Measurements from ENCODE around the gene SLC26A11.

Gene SLC26A11

DNA sequence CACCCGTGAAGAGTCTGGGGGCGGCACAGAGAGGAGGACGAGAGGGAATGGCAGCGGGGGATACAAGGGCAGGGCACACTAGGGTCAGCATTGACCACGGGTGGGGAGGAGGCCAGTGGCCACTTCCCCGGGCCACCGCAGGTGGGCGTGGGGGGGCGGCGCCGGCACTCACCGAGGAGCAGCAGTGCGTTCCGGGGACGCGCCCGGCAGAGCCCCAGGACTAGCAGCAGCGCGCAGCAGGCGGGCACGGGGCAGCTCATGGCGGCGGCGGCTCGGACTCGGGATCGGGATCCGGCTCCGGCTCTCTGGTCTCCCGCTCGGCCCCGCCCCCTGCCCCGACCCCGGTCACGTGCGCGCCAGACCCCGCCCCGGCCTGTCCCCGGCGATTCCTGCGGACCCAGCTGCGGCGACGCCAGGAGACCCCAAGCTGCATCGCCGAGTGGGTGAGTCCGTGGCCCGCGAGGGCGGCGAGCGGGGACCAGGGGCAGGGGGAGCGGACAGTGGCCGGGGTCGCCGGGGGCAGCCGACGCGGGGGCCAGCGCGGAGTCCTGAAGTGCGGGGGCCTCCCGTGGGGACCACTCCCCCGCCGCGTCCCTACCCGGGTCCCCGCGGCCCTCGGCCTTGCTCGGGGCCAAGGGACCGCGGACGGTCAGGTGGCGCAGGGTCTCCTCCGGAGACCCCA is at the start of gene SLC26A11, which contains the start of gene SGSH:
Gene SLC26A11, plus strand, starts transcription at position 374 of the 682 bp plus-strand sequence. CDS start 1,134 bp downstream, outside the sequence.
Gene SGSH, minus strand, starts transcription at position 280 of the 682 bp plus-strand sequence. Its CDS starts 20 bp downstream, at position 260.
- no peak for DNase-seq

DNA sequence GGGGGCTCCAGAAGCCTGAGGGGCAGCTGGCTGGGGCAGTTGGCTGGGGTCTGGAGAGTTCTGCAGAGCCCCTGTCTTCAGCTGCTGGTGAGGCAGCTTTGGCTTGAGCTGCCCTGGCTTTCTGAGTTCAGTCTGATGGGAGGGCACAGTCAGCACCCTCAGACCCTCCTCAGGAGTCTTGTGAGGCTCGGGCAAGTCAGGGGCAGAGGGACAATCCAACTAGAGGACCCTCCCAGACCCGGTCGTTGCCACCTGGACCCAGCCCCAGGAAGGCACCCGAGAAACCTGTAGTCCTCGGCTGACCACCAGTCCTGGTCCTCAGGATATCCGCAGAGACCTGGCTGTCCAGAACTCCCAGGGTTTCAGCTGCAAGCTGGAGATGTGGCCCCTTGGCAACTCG is 48.5 kb upstream of the SLC26A11 start:
- DNase-seq: no peak

DNA sequence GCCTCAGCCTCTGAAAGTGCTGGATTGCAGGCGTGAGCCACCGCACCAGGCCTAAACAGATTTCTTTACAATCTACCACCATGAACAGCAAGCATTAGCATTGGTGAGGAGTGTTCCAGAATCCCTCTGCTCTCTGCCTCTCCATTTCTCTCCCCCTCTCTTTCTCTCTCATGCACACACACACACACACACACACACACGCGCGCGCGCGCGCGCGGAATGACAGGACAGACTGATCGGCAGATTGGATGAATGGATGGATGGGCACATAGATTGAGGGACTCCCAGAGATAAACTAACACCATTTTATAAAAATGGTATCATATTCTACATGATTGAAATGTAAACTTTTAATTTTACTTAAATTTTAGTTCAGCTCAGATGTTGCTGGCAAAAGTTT is 47.1 kb upstream of the SLC26A11 start:
- DNase-seq: no peak

DNA sequence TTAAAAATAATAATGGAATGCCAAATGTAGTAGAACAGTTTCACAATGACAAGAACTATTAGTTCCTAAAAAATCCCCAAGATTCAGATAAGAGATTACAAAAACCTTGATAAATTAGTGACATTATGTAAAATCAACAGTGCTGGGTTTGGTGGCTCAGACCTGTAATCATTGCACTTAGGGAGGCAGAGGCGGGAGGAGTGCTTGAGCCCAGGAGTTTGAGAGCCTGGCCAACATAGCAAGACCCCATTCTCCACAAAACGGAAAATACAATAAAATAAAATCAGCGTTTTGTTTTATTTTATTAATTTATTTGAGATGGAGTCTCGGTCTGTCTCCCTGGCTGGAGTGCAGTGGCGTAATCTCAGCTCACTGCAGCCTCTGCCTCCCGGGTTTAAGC is 46.3 kb upstream of the SLC26A11 start:
- DNase-seq: no peak

DNA sequence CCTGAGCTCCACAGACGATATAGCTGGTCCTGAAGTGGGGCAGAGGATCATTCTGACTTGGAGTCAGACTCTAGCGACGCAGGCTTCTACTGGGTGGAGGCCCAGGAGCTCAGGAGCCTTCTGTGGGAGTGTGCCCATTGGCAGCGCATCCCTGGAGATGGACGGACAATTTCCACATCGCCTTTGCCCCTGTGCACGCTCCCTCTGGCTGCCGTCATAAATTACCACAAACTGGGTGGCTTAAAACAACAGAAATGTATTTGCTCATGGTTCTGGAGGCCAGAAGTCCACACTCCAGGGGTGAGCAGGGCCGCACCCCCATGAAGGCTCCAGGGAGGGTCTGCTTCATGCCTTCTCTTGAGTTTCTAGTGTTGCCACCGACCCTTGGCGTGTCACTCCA is 43.5 kb upstream of the SLC26A11 start:
- DNase-seq: no peak

DNA sequence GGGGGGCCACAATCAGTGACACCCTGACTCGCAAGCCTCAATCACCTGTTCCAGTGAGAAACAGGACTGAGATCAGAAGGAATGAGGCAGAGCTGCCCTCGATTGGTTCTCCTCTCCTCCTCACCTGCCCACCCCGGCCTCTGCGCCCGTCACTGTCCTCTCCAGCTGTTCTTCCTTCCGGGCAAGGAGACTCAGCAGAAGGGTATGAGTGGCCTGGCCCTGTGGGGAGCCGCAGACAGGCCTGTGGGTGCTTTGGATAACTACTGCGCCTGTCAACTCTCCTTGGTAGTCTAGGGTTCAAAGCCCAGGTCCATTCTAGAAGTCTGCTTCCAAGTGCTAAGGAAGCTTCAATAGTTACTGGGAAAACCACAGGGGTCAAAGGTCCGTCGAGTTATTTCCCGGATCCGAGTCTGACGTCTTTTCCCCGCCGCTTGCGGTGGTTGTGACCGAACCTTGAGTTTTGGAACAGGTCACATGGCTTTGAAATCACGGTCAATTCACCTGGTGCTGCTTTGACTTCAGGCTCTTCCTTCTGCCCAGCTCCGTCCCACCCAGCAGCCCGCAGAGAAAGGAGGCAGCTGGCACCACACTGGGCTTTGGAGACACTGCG is 42.1 kb upstream of the SLC26A11 start:
- DNase-seq: no peak

DNA sequence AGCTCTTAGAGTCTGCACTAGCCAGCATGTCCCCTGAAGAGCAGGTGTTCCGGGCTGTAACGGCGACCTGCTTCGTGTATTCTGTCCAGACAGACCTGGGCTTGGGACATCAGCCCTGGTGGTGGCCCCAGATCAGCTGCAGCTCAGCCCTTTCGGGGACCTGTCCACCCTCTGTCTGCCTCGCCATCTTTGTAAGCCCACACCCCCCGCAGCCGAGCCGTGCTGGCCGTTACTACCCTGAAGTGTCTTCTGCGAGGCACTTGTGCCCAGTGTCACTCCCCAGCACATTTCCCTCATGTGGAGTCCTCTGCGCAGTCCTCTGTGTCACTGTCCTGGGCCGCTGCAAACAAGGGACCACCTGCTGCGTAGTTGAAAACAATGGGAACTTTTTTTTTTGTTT is 40.0 kb upstream of the SLC26A11 start:
- DNase-seq: no peak

DNA sequence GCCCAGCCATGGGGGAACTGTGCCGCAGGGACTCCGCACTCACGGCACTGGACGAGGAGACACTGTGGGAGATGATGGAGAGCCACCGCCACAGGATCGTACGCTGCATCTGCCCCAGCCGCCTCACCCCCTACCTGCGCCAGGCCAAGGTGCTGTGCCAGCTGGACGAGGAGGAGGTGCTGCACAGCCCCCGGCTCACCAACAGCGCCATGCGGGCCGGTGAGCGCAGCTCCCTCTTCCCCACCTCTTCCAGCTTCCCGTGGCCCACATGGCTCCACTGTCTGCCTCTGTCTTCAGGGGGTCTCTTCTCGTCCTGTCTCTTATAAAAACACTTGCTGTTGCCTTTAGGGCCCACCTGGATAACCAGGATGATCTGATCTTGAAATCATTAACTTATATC is 38.8 kb upstream of the SLC26A11 start:
- no peak for DNase-seq

DNA sequence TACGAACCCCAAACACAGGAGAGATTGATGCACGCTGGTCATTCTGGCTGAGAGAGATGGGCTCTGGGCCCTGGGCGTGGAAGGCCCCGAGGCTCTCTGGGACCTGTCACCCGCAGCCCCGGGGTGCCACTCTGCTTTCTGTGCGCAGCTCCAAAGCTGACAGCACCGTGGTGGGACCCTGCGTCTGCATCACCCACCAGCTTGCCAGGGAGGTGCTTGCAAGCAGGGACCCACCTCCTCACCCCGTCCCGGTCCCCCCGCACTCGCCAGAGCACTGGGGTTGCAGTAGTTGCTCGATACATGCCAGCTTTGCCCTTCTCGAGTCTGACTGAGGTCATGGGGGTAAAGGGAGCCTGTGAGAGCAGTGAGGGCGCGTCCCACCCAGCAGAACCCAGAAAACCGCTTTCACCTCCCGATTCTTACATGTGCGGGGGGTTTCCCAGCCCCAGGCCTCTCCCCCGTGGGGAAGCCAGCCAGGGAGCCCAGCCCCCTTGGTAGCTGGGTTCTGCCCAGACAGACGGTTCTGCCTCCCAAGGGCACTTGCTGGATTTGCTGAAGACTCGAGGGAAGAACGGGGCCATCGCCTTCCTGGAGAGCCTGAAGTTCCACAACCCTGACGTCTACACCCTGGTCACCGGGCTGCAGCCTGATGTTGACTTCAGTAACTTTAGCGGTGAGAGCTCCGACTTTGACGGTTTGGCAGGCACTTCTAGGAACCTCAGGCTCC is 37.9 kb upstream of the SLC26A11 start:
- no peak for DNase-seq

DNA sequence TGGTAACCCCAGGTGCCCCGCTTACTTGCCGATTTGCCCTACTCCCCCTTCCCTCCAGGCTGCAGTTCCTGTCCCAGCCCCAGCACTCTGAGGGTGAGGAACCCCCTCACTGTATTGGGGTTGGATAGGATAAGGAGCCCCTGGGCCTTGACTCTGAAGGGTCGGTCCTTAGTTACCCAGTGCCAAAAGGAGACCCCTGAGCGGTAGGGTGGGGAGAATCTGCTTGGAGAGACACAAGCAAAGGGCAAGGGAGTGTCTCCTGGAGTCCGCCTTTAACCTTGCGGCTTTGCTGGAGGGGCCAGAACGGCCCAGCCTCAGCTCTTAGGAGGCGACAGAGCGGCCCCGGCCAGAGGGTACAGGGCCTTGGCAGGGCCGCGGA is 37.4 kb upstream of the SLC26A11 start:
- no peak for DNase-seq

DNA sequence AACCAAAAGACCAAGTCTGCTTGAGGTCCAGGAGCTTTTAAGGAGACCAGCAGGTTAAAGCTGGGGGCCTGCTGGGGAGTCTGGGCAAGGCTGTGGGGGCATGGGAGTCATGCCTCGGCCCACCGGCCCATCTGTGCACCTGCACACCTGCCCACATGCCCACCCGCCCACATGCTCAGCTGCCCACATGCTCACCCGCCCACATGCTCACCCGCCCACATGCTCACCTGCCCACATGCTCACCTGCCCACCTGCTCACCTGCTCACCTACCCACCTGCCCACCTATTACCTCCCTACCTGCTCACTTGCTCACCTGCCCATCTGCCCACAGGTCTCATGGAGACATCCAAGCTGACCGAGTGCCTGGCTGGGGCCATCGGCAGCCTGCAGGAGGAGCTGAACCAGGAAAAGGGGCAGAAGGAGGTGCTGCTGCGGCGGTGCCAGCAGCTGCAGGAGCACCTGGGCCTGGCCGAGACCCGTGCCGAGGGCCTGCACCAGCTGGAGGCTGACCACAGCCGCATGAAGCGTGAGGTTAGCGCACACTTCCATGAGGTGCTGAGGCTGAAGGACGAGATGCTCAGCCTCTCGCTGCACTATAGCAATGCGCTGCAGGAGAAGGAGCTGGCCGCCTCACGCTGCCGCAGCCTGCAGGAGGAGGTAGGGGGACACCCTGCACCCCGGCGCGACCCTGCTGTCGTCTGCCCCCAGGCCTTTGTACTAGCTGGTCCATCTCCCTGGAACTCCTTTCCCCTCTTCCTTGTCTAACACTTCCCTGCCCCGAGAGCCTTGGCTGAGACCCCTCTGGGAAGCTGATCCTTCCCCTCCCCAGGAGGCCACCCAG is 36.4 kb upstream of the SLC26A11 start:
- DNase-seq: no peak

DNA sequence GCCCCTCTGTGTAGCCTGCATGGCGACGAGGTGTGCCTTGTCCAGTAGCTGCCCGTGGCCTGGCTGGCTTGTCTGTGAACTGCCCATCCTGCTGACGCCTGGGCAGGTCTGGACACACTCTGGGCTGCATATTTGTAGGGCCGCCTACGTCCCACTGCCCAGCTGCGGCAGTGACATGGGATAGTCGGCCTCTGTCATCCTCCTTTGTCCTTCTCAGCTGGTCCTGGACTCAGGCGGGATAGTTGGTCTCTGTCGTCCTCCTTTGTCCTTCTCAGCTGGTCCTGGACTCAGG is 35.9 kb upstream of the SLC26A11 start:
- no peak for DNase-seq

DNA sequence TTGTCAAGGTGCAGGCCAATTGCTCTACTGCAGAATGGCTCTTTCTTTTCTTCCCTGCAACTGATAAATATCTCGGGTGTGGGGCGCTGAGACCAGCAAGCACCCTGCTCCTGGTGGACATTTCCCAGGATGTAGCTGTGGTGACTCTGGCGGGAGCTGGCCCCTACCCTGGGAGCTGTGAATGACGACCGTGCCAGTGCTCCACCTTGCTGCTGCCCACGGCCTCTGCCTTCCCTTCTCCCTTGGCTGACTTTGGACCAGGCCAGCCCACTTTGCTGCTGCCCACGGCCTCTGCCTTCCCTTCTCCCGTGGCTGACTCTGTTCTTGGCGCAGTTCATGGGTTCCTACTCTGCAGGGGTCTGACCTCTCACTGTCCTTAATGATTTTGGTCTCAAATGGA is 34.3 kb upstream of the SLC26A11 start:
- no peak for DNase-seq

DNA sequence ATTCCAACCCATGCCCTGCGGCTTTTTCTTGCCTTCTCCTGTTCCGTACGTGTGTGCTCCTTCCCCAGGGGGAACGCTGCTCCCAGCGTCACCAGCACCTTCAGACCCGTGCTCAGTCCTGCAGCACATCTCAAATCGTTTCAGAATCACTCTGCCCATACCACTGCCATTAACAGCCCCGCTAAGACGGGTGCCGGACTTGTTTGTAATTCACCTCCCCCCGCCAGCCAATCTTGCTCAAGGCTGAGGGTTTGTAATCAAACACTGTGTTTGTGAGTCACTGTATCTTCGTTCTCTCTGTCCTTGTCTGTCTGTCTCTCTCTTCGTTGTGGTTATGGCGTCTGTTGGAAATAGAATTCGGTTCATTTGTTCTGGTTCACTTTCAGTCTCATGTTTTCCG is 33.1 kb upstream of the SLC26A11 start:
- peak; percentile 71 for DNase-seq

DNA sequence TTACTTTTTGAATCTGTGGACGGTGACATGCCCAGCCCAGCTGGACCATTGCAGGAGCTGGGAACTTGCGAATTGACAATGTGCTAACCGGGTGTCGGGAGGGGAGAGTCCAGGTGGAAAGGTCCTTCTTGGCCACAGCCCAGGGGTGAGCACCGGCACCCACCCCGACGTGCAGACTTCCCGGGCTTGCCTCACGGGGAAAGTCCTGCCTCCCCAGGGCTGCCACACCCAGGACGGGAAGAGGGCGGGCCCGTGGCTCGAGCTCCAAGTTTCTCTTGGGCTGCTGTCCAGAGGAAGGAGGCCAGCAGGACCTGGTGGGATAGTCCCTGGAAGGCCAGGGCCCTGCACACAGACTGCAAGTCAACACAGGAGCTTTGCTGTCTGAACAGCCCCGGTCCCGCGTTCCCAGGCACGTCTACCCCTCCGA is 32.7 kb upstream of the SLC26A11 start:
- DNase-seq: no peak

DNA sequence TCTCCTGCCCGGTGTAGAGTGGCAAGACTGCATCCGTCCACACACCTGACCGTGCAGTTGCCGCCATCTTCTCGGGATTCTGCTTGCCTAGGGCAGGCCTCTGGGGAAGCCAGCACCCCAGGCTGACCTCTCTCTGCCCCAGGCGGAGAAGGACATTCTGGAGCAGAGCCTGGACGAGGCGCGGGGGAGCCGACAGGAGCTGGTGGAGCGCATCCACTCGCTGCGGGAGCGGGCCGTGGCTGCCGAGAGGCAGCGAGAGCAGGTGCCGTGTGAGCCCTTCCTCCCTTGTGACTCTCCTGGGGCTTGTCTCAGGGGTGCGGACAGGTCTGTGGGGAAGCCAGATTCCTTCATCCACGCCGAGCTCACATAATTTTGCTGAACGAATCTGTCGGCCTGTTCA is 30.6 kb upstream of the SLC26A11 start:
- DNase-seq: no peak

DNA sequence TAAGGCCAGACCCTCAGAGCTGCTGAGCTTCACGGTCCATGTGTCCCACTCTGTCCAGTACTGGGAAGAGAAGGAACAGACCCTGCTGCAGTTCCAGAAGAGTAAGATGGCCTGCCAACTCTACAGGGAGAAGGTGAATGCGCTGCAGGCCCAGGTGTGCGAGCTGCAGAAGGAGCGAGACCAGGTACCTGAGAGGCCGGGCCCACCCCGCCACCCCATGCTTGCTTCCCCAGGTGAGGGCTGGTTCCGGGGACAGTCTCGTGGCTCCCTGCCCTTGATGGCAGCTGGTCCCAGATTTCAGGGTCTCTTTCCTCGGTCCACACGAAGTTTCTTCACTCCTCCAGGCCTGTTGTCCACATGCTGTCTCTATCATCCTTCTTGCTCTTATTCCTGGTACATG is 29.5 kb upstream of the SLC26A11 start:
- DNase-seq: no peak

DNA sequence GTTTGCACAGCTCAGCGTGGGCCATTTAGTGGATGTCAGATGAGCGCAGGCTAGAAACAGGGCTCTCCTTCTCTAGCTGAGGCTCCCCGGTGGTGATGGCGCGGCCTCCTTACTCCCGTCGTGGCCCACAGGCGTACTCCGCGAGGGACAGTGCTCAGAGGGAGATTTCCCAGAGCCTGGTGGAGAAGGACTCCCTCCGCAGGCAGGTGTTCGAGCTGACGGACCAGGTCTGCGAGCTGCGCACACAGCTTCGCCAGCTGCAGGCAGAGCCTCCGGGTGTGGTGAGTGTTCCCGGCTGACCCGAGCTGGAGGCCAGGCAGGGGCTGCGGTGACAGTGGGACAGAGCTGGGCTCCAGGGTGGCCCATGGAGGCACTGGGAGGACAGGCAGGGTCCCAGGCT is 29.0 kb upstream of the SLC26A11 start:
- no peak for DNase-seq

DNA sequence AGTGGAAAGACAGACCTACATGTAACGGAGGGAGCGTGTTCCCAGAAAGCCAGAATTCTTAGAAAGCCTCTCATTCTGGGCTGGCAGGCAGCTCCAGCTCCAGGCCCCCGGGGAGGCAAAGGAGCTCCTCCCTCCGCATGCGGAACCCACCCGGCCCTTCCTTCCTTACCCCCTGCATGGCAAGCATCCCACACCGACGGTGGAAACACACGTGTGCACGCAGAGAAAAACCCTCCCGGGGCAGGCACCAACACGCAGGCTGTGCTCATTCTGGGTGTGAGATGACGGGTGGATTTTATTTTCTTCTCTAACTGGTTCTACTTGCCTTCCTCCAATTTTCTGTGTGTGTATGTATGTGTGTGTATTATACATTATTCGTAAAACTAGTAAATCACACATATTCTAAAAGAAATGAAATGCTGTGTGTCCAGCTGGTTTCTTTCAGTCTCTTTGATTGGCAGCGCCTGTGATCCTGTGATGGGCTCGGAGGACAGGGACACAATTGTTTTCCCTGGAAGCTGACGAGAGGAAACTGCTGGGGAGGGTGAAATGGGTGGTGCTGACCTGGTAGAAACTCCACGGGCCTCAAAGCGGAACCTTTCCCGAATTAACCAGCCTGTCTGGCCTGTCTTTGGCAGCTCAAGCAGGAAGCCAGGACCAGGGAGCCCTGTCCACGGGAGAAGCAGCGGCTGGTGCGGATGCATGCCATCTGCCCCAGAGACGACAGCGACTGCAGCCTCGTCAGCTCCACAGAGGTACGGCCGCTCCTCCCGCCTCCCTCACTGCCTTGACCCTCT is 28.2 kb upstream of the SLC26A11 start:
- no peak for DNase-seq

DNA sequence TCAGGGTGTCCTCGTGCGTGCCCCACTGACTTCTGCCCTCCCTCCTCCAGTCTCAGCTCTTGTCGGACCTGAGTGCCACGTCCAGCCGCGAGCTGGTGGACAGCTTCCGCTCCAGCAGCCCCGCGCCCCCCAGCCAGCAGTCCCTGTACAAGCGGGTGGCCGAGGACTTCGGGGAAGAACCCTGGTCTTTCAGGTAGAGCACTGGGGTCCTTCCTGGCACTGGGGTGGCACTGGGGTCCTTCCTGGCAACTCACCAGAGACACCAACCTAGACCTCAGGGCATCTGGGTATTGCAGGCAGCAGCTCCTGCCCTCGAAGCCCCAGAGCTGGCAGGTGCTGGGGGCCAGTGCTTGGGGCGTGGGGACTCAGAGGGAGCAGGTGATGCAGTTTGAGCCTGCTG is 25.1 kb upstream of the SLC26A11 start:
- no peak for DNase-seq

DNA sequence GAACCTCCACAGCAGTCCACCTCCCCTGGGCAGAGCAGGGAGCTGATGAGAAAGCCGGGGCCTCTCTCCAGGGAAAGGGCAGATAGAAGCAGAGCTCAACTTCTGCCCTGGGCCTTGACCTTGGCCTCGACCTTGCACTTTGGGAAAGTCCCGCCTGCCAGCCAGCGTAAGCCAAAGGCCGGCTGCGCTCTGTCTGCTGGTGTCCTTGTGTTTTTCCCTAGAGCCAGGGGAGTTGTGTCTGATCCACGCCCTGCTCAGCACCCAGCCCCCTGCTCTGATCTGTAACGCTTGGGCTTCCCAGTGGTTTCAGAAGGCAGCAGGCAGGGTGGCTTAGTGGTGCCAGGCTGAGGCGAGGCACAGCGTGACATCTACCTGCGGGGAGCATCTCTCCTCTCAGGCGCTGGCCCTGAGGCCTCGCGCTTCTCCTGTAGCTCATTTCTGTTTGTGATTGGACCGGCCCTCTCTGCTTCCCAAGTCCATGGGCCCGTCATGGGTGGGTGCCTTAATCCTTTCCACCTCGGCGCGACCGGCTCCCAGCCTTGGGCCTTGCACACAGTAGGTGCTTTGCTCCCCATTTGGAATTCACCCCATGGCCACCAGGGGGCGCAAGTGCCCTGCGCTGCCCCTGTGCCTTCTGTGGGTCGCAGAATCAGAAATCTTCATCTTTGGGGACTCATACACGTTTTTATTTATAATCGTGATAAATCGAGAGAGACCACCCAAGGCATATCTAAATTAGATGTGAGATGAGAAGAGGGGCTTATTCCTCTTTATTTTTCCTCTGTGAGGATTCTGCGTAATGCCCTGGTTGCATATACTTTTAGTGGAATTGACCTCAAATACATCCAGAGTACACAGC is 24.3 kb upstream of the SLC26A11 start:
- peak; percentile 15 for DNase-seq

DNA sequence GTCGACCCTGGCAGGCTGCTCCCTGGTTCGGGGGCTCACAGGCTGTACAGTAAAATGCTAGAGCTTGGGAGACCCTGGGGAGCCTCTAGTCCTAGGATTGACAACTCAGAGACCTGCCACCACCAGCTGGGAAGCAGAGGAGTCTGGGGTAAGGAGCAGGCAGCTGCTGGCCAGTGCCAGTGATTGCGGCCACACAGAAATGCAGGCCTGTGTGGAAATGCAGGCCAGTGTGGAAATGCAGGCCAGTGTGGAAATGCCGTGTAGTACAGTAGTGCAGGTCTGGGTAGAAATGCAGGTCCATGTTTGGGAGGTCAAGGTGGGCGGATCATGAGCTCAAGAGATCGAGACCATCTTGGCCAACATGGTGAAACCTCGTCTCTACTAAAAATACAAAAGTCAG is 23.6 kb upstream of the SLC26A11 start:
- DNase-seq: no peak

Data from MV-4-11 (cell line).